ENCODE data around the gene RERE.

DNA sequence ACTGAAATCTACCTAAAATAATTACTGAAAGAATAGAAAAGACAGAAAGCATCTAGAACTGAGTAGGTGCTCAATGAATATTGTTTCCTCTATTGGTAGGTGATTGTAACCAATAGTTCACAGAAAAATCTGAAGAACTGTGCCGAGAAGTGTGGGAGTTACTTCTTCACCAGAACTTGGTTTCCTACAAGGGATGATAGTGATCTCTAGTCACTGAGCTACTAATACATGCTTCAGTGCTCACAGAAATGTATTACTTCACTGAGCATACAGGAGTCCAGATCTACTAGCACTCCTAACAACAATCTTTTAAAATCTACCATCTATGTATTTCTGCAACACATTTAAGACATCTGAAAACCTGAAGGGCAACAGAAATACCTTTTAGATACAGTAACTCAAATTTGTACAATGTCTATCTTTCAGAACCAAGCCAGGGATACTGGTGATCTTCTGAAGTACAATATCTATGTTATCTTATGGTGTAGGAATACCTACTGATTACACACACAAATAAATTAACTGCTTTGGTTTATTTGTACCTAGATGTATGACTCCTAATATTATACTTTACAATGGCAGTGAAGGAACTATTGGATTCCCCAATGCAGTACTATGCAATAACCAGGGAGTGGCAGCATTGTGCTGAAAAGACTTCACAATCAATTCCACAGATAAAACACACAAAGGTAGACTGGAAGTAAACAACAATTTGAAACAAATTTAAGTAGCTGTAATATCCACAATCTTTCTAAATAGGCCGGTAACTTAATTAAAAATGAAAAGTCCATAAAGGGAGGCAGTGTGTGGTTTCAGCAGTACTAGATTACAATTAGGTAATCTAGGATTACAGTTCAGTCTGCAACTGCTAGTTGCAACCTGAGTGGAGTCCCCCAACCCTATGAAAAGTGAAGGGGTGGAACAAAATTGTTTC, 256.6 kb downstream of the RERE start:
- TF ChIP-seq, protein P1, sequence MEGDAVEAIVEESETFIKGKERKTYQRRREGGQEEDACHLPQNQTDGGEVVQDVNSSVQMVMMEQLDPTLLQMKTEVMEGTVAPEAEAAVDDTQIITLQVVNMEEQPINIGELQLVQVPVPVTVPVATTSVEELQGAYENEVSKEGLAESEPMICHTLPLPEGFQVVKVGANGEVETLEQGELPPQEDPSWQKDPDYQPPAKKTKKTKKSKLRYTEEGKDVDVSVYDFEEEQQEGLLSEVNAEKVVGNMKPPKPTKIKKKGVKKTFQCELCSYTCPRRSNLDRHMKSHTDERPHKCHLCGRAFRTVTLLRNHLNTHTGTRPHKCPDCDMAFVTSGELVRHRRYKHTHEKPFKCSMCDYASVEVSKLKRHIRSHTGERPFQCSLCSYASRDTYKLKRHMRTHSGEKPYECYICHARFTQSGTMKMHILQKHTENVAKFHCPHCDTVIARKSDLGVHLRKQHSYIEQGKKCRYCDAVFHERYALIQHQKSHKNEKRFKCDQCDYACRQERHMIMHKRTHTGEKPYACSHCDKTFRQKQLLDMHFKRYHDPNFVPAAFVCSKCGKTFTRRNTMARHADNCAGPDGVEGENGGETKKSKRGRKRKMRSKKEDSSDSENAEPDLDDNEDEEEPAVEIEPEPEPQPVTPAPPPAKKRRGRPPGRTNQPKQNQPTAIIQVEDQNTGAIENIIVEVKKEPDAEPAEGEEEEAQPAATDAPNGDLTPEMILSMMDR (IDR thresholded peaks at IDR 0.05) = peak; percentile 76 to 97 (median 89)
- peak; percentile 73 for TF ChIP-seq POLR2AphosphoS5 (IDR thresholded peaks at IDR 0.05)
- no peak for TF ChIP-seq POLR2A (IDR thresholded peaks at IDR 0.05)
